ENCODE results near the gene ESYT2. TPM values are rescaled to one million over a fixed set of nuclear protein-coding genes. Genes with fewer than 3 reads are reported as not detected.

ESYT2 gene
- total RNA-seq, 1 experiment from 2014 or later, result 39.0 TPM

- H2BK5ac ChIP-seq (ENCODE audit: insufficient read length, low read length), result no peak overlapping the region
- H2BK120ac ChIP-seq (ENCODE audit: low read depth, low read length, poor library complexity, severe bottlenecking), result no peak overlapping the region
- no peaks in the 10 kb centered on the region for H3K9me3 ChIP-seq (ENCODE audit: control insufficient read depth, low read depth, low read length)
- no peak overlapping the region for H3K14ac ChIP-seq (ENCODE audit: insufficient read depth, low read length)
- H3K23me2 ChIP-seq (ENCODE audit: insufficient read length, low read depth, low read length, poor library complexity, severe bottlenecking), result no peaks in the 10 kb centered on the region
- H3K4me1 ChIP-seq (ENCODE audit: insufficient read depth, low read length), result no peaks in the 10 kb centered on the region; the same call in 1 of the 2 replicates
- Mint-ChIP-seq H3K9me3 (no peaks in the 10 kb centered on the region), H3K4me1 (peaks cover 6 to 18% of the 10 kb centered on the region in 2 experiments), H3K27me3 (ENCODE audit: low read depth) (no peaks in the 10 kb centered on the region; the same call in 1 of the 2 replicates), H3K27ac (no peak overlapping the region), H3K4me3 (no peak overlapping the region), H3K36me3 (ENCODE audit: insufficient read depth in 1 of 3, low read depth in 3 of 3) (peaks cover 3 to 9% (median 6%) of the 10 kb centered on the region in 3 experiments; a peak in 4 of 7 replicates)
- TF ChIP-seq CTCF (conservative IDR thresholded peaks at IDR 0.05), result no peak
- H3K18ac ChIP-seq (ENCODE audit: insufficient read length, low read depth, low read length), result no peak overlapping the region
- no peak overlapping the region for H2AFZ ChIP-seq (ENCODE audit: low read length)
- no peak overlapping the region for H2AK5ac ChIP-seq (ENCODE audit: insufficient read length, low read length)
- H2BK12ac ChIP-seq (ENCODE audit: insufficient read length, low read depth, low read length), result no peak overlapping the region
- H3K79me2 ChIP-seq (ENCODE audit: insufficient read depth, low read length), result no peaks in the 10 kb centered on the region
- no peaks in the 10 kb centered on the region for H3K79me1 ChIP-seq (ENCODE audit: insufficient read depth, low read depth, low read length, poor library complexity, severe bottlenecking)
- H4K5ac ChIP-seq (ENCODE audit: insufficient read length, low read depth, low read length), result no peak overlapping the region
- no peak overlapping the region for H3K9ac ChIP-seq (ENCODE audit: extremely low read depth, insufficient read length, low read length)
- no CpG with 5 or more reads among the region's 4 CpGs for WGBS (ENCODE audit: extremely low coverage, insufficient read length, low lambda C conversion rate)
- H4K20me1 ChIP-seq (ENCODE audit: control insufficient read depth, insufficient read depth, insufficient read length), result no peaks in the 10 kb centered on the region
- no peak overlapping the region for H3K4ac ChIP-seq (ENCODE audit: low read depth, low read length)
- H3K56ac ChIP-seq (ENCODE audit: insufficient read length, low read depth, low read length), result no peak overlapping the region
- no peak overlapping the region for H4K91ac ChIP-seq (ENCODE audit: insufficient read length, low read depth, low read length)
- no peak overlapping the region for H3K27ac ChIP-seq (ENCODE audit: insufficient read length, low read depth, low read length)
- H3K23ac ChIP-seq (ENCODE audit: insufficient read length, low read depth, low read length), result no peak overlapping the region
- DNase-seq, result no peak
- H3K27me3 ChIP-seq (ENCODE audit: insufficient read depth, low read length), result no peaks in the 10 kb centered on the region
- H2BK20ac ChIP-seq (ENCODE audit: low read depth, low read length, poor library complexity, severe bottlenecking), result no peak overlapping the region
- H2BK15ac ChIP-seq (ENCODE audit: low read depth, low read length), result no peak overlapping the region
- H3T11ph ChIP-seq (ENCODE audit: low read length), result no peak overlapping the region
- H3K4me2 ChIP-seq (ENCODE audit: insufficient read depth, insufficient read length, low read length), result no peak overlapping the region
- H4K8ac ChIP-seq (replicated peaks; ENCODE audit: insufficient read length, low read depth, low read length), result no peak overlapping the region
Observed at GRCh38 chr7:158725506-158725800, 103.9 kb downstream of the ESYT2 start.
